Sigmoid colon (tissue), 4 donors: ENCODE results near the gene BLTP3B.
"Not testable (repeated sequence)": the region's sequence is repeated elsewhere in the genome, so short reads cannot be mapped to it uniquely, and the experiment has no call there.

ENCODE experiments used
- POLR2A ChIP-seq, 2 donors: fragments of 450-650 bp; IDR thresholded peaks; one replicate each; pipeline ENCODE4 v1.6.1; 2016; ENCODE audit warnings: antibody characterized with exemption in 2 of 2, mild to moderate bottlenecking in 2 of 2, moderate library complexity in 2 of 2
- POLR2AphosphoS5 ChIP-seq, 4 donors: sonication (generic); formaldehyde crosslinking; IDR thresholded peaks; one replicate each; pipeline ENCODE4 v1.6.1; 2017; ENCODE audit warnings: antibody characterized with exemption in 4 of 4
- TF ChIP-seq, protein P1 (sequence below), 4 experiments: fragments of 450-650 bp in 3 of 4; fragments of 200-600 bp in 1 of 4; IDR thresholded peaks; one replicate each; pipeline ENCODE4 v1.5.1; 2016 to 2019; ENCODE audit warnings: antibody characterized with exemption in 4 of 4, mild to moderate bottlenecking in 3 of 4, moderate library complexity in 2 of 4

DNA sequence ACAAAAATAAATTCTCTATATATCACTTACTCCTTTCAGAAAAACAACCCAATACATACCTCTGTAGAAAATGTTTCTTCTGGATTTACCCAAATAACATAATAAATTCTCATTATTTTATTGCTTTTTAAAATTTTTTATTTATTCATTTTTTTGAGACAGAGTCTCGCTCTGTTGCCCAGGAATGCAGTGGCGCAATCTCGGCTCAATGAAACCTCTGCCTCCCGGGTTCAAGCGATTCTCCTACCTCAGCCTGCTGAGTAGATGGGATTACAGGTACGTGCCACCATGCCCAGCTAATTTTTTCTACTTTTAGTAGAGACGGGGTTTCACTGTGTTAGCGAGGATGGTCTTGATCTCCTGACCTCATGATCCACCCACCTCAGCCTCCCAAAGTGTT lies 33.8 kb upstream of the BLTP3B start:
- not testable (repeated sequence) for TF ChIP-seq POLR2A, POLR2AphosphoS5 (IDR thresholded peaks at IDR 0.05)
- TF ChIP-seq, protein P1, sequence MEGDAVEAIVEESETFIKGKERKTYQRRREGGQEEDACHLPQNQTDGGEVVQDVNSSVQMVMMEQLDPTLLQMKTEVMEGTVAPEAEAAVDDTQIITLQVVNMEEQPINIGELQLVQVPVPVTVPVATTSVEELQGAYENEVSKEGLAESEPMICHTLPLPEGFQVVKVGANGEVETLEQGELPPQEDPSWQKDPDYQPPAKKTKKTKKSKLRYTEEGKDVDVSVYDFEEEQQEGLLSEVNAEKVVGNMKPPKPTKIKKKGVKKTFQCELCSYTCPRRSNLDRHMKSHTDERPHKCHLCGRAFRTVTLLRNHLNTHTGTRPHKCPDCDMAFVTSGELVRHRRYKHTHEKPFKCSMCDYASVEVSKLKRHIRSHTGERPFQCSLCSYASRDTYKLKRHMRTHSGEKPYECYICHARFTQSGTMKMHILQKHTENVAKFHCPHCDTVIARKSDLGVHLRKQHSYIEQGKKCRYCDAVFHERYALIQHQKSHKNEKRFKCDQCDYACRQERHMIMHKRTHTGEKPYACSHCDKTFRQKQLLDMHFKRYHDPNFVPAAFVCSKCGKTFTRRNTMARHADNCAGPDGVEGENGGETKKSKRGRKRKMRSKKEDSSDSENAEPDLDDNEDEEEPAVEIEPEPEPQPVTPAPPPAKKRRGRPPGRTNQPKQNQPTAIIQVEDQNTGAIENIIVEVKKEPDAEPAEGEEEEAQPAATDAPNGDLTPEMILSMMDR (IDR thresholded peaks at IDR 0.05) = not testable (repeated sequence)
